HG02885 (cell line): ENCODE data around the gene ZYX.

Source experiments
- ATAC-seq: cut with Tn5 transposase; IDR thresholded peaks from one replicate; pipeline ENCODE4 v1.9.1; 2021; ENCODE audit warnings: mild to moderate bottlenecking; ENCODE audit not compliant: unreplicated experiment, poor library complexity

The ZYX gene

GRCh38 chr7:143380646-143381426 lies at the start of gene ZYX:
Gene ZYX, plus strand, starts transcription at chr7:143381345. Its CDS starts 227 bp downstream, at chr7:143381572.
- peak; percentile 80 for ATAC-seq

DNA sequence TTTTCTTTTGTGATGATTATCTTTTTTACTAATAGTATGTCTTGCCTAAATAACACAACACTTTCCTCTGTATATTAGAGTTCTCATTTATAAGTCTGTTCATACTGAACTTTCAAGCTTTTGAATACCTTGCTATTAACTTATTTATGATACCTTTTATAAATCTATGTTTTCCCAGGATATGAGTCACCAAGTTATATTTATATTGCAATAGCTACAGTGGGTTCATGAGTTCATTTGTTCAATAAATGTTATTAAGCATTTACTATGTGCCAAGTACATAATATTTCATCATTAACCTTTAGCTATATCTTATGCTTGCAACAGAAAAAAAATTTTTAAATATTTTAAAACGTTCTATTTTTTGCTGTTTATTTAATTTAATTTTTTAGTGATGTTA lies 46.9 kb upstream of the ZYX start:
- ATAC-seq = no peak

DNA sequence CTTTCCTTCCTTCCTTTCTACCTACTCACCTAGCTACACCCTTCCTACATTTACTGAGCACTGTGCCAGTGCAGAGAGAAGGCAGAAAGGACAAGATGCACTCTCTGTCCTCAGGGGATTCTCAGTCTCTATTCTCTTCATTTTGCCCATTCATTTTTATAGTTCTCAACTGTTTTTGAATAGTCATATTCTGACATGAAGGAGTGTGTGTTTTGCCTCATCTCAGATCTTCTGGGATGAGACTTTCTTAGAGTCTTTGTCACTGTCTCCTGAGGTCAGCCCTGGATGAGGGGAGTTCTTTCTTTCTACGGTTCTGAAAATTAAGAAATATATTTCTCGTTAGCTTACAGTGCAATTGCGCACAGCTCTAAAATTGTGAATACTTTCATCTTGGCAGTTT lies 43.9 kb upstream of the ZYX start:
- ATAC-seq = no peak

- no peak for ATAC-seq
Observed at GRCh38 chr7:143341842-143342241, 39.3 kb upstream of the ZYX start.

DNA sequence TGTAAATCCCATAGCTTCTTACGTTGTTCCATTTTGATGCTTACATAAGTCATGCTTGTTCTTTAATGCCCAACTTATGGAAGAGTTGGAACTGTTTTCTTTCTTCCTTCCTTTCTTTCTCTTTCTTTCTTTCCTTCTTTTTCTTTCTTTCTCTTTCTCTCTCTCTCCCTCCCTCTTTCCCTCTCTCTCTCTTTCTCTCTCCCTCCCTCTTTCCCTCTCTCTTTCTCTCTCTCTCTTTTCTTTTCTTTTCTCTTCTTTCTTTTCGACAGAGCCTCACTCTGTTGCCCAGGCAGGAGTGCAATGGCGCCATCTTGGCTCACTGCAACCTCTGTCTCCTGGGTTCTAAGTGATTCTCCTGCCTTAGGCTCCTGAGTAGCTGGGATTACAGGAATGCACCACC lies 37.5 kb upstream of the ZYX start:
- ATAC-seq = no peak

GRCh38 chr7:143345428-143345900 lies 35.7 kb upstream of the ZYX start:
- peak; percentile 94 for ATAC-seq

DNA sequence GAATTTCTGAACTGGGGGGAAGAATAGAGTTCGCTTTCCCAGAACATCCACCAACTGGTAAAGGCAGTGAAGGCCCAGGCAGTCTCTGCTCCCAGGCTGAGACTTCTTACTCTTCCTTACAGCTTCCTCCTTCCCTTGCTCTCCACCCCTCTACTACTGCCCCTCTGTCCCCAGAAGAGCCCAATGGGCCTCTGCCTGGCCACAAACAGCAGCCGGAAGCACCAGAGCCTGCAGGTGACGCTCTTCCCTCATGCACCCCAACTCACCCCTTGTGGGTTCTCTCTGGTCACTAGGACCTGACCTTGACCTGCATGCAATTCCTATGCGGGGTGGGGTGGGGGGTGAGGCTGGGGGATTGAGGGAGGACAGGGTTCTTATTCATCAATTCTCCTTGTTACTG lies 35.1 kb upstream of the ZYX start:
- ATAC-seq = no peak

- ATAC-seq = no peak
Observed at GRCh38 chr7:143347950-143348349, 33.2 kb upstream of the ZYX start.

DNA sequence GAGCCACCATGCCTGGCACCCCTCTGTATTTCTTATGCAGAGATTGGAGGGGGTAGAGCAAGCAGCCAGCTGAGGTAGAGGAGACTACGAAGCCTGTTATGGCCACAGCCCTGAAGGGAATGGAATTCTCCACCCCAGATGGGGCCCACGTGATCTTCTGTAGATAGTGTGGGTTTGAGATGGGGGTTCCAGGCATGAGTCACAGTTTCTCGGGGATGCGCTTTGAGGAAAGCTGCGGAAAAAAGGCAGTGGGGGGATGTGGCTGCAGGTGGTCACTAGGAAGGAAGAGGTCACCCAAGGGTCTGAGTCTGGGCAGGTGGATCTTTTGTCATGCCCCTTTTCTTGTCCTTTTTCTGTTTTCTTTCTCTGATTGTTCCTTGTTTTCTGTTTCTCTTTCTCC lies 30.1 kb upstream of the ZYX start:
- no peak for ATAC-seq

DNA sequence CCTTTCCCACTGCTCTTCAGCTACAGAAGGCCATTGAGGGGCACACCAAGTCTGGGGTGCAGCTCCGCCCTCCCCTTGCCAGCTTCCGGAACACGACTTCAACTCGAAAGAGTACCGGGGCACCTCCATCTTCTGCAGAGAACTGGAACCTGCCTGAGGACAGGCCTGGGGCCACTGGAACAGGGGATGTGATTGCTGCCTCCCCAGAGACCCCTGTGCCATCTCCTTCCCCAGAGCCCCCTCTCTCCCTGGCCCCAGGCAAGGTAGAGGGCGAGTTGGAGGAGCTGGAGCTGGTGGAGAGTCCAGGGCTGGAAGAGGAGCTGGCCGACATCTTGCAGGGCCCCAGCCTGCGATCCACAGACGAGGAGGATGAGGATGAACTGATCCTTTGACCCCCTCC lies 29.6 kb upstream of the ZYX start:
- no peak for ATAC-seq

DNA sequence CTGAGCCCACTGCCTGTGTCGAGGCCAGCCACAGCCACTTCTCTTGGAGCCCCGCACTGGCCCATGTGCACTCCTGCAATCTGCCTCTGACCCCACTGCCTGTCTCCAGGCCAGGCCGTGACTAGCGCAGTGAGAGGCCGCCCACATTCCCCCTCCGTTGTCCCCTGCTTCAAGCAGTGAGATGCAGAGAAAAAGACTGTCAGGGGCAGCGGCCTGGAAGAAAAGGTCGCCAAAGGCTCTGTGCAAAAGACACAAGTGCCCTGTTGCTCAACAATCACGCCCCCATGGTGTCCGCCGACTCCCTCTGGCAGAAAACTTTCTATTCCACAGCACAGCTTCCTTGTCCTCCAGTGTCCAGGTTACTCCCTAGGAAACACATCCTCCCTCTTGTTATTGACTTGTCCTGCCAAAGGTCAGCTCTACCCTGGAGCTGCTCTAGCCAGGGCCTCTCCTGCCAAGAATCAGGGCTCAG lies 28.6 kb upstream of the ZYX start:
- no peak for ATAC-seq

GRCh38 chr7:143354376-143354775 lies 26.8 kb upstream of the ZYX start:
- ATAC-seq = no peak

- ATAC-seq = no peak
Observed at GRCh38 chr7:143354965-143355364, 26.2 kb upstream of the ZYX start.

- no peak for ATAC-seq
Observed at GRCh38 chr7:143355450-143356385, 25.4 kb upstream of the ZYX start.

DNA sequence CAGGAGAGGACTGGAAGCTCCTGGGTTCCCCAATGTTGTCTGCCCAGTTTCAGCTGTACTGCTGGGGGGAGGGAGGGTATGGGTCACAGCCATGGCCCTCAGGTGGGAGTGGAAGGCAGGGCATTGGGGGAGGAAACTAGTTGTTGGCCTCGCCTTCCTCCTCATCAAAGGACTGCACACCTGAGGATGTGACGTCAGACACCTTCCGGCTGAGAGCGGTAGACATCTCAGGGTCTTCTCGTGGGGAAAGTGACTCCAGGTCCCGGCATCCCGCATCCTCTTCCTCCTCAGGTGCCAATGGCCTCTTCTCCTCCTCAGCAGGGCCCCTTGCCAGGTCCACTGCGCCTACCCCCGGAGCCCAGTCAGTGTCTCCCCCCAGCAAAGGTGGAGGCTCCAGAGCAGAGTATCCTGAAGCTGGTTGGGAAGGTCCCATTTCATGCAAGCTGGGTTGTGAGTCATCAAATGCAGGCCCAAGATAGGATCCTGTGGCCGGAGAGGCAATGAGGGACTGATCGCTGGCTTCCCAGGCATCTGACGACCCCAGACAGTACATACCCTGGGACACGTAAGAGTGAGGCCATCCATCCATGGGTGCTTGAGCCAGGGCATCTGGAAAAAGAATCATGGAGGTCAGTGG lies 24.6 kb upstream of the ZYX start:
- ATAC-seq = no peak

- no peak for ATAC-seq
Observed at GRCh38 chr7:143358626-143359025, 22.5 kb upstream of the ZYX start.

- ATAC-seq = no peak
Observed at GRCh38 chr7:143359771-143360353, 21.3 kb upstream of the ZYX start.

DNA sequence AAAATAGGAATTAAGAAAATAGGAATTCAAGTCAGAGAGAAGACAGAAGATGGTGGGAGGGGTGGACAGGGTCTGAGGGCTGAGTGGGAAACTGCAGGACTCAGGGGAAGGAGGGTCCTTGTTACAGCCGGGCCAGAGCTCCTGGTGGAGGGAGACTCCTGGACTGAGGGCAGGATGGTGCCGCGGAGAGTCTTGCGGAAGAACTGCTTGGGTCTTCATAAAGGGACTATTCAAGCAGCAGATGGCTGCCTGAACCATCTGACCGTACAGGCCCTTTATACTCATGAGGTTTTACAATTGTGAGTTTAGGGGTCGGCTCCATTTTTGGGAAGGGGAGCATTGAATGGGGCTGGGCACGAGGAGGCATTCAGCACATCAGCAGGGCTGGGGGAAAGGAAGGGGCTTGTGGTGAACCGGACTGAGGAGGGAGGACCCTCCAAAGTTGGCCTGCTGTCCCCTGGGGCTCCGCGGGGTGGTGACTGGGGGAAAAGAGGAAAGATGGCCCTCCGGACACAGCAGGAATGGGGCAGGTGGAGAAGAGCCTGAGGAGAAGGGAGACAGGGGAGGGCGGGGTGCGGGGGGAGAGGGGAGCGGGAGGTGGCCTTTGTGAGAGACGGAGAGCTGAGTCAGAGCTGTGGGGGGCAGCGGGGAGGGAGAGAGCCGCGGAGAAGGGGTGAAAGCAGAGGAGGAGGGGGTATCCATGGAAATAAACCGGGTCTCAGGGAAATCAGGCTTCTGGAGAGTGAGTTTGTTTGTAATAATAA lies 20.2 kb upstream of the ZYX start:
- ATAC-seq = no peak

DNA sequence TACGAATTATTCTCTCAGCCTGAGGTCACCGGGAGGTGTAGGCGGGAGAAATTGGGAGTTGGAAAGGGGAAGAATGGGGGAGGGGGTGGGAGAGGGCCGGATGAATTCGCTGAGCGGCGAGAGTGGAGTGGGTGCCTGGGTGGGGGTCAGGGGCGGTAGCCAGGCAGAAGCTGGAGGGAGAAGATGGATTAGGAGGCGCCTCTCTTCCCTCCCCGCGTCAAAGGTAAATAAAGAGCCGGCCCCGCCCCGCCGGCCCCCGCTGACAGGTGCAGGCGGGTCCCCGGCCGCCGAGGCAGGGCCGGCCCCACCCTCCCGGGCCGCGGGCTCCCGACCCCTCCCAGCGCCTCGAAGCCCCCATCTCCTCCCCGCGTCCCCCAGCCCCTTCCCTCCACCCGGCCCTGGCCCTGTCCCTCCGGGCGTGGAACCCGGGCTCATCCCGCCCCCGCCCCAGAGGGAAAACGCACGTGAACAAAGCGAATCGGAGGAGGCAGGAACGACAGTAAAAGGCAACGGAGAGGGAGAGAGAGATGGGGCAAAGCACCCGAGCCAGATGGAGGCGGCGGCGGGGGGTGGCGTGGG lies 19.5 kb upstream of the ZYX start:
- ATAC-seq = no peak
